ENCODE measurements around the gene GATA2.

DNA sequence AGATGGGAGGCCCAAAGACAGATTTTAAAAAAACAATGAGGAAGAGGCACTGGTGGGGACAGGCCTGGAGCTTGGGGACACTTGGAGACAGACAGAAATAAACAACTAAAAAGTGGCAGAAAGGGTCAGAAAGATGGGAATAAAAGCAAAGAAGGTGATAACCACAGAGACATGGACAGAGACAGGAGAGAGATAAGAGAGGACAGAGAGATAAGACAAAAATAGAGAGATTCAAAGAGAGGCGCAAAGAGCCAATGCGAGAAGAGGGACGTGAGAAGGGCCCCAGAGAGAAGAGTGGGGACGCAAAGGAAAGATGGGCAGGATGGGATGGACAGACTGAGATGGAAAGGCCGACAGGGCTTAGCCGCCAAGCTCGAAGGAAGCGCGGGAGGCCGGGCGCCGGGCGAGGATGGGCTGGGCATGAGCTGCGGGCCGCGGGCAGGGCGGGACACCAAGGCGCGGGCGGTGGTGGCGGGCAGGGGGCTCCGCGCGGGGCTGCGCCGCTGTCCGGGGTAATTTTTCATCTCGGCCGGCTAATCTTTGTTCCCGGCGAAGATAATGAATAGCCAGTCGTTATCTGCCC, 3.1 kb upstream of the GATA2 start:
- TF ChIP-seq TCF7L2 (IDR thresholded peaks at IDR 0.05; ENCODE audit: borderline replicate concordance, extremely low read depth, insufficient read depth, insufficient read length), result no peak
- TF ChIP-seq, protein P1, sequence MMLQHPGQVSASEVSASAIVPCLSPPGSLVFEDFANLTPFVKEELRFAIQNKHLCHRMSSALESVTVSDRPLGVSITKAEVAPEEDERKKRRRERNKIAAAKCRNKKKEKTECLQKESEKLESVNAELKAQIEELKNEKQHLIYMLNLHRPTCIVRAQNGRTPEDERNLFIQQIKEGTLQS (IDR thresholded peaks at IDR 0.05), result no peak
- TF ChIP-seq, protein P2, sequence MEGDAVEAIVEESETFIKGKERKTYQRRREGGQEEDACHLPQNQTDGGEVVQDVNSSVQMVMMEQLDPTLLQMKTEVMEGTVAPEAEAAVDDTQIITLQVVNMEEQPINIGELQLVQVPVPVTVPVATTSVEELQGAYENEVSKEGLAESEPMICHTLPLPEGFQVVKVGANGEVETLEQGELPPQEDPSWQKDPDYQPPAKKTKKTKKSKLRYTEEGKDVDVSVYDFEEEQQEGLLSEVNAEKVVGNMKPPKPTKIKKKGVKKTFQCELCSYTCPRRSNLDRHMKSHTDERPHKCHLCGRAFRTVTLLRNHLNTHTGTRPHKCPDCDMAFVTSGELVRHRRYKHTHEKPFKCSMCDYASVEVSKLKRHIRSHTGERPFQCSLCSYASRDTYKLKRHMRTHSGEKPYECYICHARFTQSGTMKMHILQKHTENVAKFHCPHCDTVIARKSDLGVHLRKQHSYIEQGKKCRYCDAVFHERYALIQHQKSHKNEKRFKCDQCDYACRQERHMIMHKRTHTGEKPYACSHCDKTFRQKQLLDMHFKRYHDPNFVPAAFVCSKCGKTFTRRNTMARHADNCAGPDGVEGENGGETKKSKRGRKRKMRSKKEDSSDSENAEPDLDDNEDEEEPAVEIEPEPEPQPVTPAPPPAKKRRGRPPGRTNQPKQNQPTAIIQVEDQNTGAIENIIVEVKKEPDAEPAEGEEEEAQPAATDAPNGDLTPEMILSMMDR (IDR thresholded peaks at IDR 0.05 in 2 of 3, conservative IDR thresholded peaks at IDR 0.05 in 1 of 3; ENCODE audit: borderline replicate concordance in 1 of 3, insufficient read depth in 1 of 3, low read depth in 2 of 3, low read length in 2 of 3), result no peak
- TF ChIP-seq POLR2A (IDR thresholded peaks at IDR 0.05; ENCODE audit: borderline replicate concordance, extremely low read depth, insufficient read depth, insufficient read length), result no peak
- no peak for TF ChIP-seq SP1 (IDR thresholded peaks at IDR 0.05; ENCODE audit: low read depth)
